IMR-90 (cell line): ENCODE measurements around the gene CYB5R4. TPM values are rescaled to one million over a fixed set of nuclear protein-coding genes. Genes with fewer than 3 reads are reported as not detected.

Experiments used
- ATAC-seq: fragments of 200-7000 bp; cut with Tn5 transposase; 2 replicates; pipeline ENCODE4 v1.9.1; 2020; ENCODE audit warnings: low read depth, mild to moderate bottlenecking, moderate library complexity
- BruUV-seq: library from RNA; stranded (reverse); fragments of 400-500 nt; replicated peaks from 2 replicates; lab custom pipeline; 2021; lab: Mats Ljungman, UMichigan
- CTCF ChIA-PET: fragments of 300-600 bp; formaldehyde crosslinking; extraction: SDS; loops from one replicate; lab custom pipeline; 2021; ENCODE audit warnings: antibody characterized with exemption; lab: Yijun Ruan, JAX
- POLR2A ChIA-PET: fragments of 300-600 bp; sonication (Branson Sonifier 250); formaldehyde crosslinking; loops from one replicate; lab custom pipeline; 2022; ENCODE audit warnings: antibody characterized with exemption; ENCODE audit not compliant: unreplicated experiment; lab: Charles Lee
- DNase-seq: peaks from one replicate; pipeline ENCODE4 v3.0.0; 2013
- H2AFZ ChIP-seq: replicated peaks from 2 replicates; pipeline ENCODE3; 2013; ENCODE audit warnings: low read length, mild to moderate bottlenecking; ENCODE audit not compliant: poor library complexity
- H2AK5ac ChIP-seq: 2 replicates; pipeline ENCODE4 v1.6.1; 2013; ENCODE audit warnings: low read depth, low read length, inconsistent platforms
- H2AK9ac ChIP-seq: replicated peaks from 2 replicates; pipeline ENCODE3; 2013; ENCODE audit warnings: mild to moderate bottlenecking, low read depth, low read length, moderate library complexity; ENCODE audit not compliant: poor library complexity
- H2BK120ac ChIP-seq: 2 replicates; pipeline ENCODE4 v1.6.1; 2013; ENCODE audit warnings: low read depth, low read length, inconsistent platforms
- H2BK15ac ChIP-seq: 3 replicates; pipeline ENCODE4 v1.6.1; 2013; ENCODE audit warnings: low read depth, low read length, inconsistent platforms
- H2BK20ac ChIP-seq: 2 replicates; pipeline ENCODE4 v1.6.1; 2013; ENCODE audit warnings: low read depth, mild to moderate bottlenecking, inconsistent platforms, low read length, moderate library complexity
- H2BK5ac ChIP-seq: 2 replicates; pipeline ENCODE4 v1.6.1; 2013; ENCODE audit warnings: mild to moderate bottlenecking, low read depth, low read length, inconsistent platforms; ENCODE audit not compliant: poor library complexity, severe bottlenecking
- H3K14ac ChIP-seq: replicated peaks from 2 replicates; pipeline ENCODE4 v1.6.1; 2013; ENCODE audit warnings: low read depth, low read length, inconsistent platforms
- H3K18ac ChIP-seq: 2 replicates; pipeline ENCODE4 v1.6.1; 2013; ENCODE audit warnings: low read depth, low read length, control low read depth
- H3K23ac ChIP-seq: 2 replicates; pipeline ENCODE4 v1.6.1; 2013; ENCODE audit warnings: low read depth, low read length, inconsistent platforms
- H3K27ac ChIP-seq: 2 replicates; pipeline ENCODE4 v1.5.1; 2013; ENCODE audit warnings: mild to moderate bottlenecking, control low read depth, low read length; ENCODE audit not compliant: insufficient read depth
- H3K27me3 ChIP-seq: 2 replicates; pipeline ENCODE4 v1.6.1; 2013; ENCODE audit warnings: low read length; ENCODE audit not compliant: control insufficient read depth, insufficient read depth
- H3K36me3 ChIP-seq: 2 replicates; pipeline ENCODE4 v1.6.1; 2013; ENCODE audit warnings: low read length, mixed read lengths; ENCODE audit not compliant: control insufficient read depth, insufficient read depth
- H3K4ac ChIP-seq: 2 replicates; pipeline ENCODE4 v1.6.1; 2013; ENCODE audit warnings: low read depth, low read length, inconsistent platforms
- H3K4me1 ChIP-seq: 2 replicates; pipeline ENCODE4 v1.6.1; 2013; ENCODE audit warnings: low read length, mixed read lengths; ENCODE audit not compliant: control insufficient read depth, insufficient read depth
- H3K4me2 ChIP-seq: 2 replicates; pipeline ENCODE4 v1.6.1; 2013; ENCODE audit warnings: low read depth, mild to moderate bottlenecking, control low read depth, low read length, moderate library complexity
- H3K4me3 ChIP-seq: 2 replicates; pipeline ENCODE4 v1.5.1; 2013; ENCODE audit warnings: low read depth, mild to moderate bottlenecking, control low read depth, low read length, moderate library complexity; ENCODE audit not compliant: insufficient read depth
- H3K56ac ChIP-seq: 2 replicates; pipeline ENCODE4 v1.6.1; 2013; ENCODE audit warnings: low read length, inconsistent platforms; ENCODE audit not compliant: insufficient read depth; ENCODE audit errors: extremely low read depth
- H3K79me1 ChIP-seq, 2 experiments: 2 replicates each; pipeline ENCODE4 v1.6.1; 2013; ENCODE audit warnings: low read length in 2 of 2, inconsistent platforms in 1 of 2, low read depth in 1 of 2
- H3K9ac ChIP-seq: 2 replicates; pipeline ENCODE4 v1.6.1; 2013; ENCODE audit warnings: low read depth, low read length, control low read depth
- H3K9me1 ChIP-seq: 2 replicates; pipeline ENCODE4 v1.6.1; 2013; ENCODE audit warnings: low read length, inconsistent platforms; ENCODE audit not compliant: insufficient read depth
- H3K9me3 ChIP-seq: 2 replicates; pipeline ENCODE4 v1.6.1; 2013; ENCODE audit warnings: low read length; ENCODE audit not compliant: control insufficient read depth, insufficient read depth
- H4K20me1 ChIP-seq: 2 replicates; pipeline ENCODE4 v1.6.1; 2013; ENCODE audit warnings: low read length, inconsistent platforms; ENCODE audit not compliant: insufficient read depth
- H4K5ac ChIP-seq: 2 replicates; pipeline ENCODE4 v1.6.1; 2013; ENCODE audit warnings: mild to moderate bottlenecking, low read depth, low read length, control low read depth
- H4K8ac ChIP-seq, 2 experiments: 2 replicates each; pipeline ENCODE4 v1.6.1; 2013; ENCODE audit warnings: low read depth in 2 of 2, low read length in 2 of 2, control low read depth in 1 of 2, inconsistent platforms in 1 of 2
- H4K91ac ChIP-seq: 2 replicates; pipeline ENCODE4 v1.6.1; 2013; ENCODE audit warnings: low read depth, low read length, inconsistent platforms; ENCODE audit not compliant: insufficient read depth
- BHLHE40 ChIP-seq: fragments of 150-350 bp; IDR thresholded peaks from 2 replicates; pipeline ENCODE4 v1.6.1; 2016; ENCODE audit warnings: mild to moderate bottlenecking, low read depth, low read length
- ELK1 ChIP-seq: fragments of 150-350 bp; IDR thresholded peaks from 2 replicates; pipeline ENCODE4 v1.6.1; 2016; ENCODE audit warnings: low read depth, mild to moderate bottlenecking, low read length, moderate library complexity, borderline replicate concordance
- MAFK ChIP-seq: IDR thresholded peaks from 2 replicates; pipeline ENCODE4 v1.6.1; 2012; ENCODE audit warnings: low read depth, low read length, improper control_type of control experiment
- MAZ ChIP-seq: IDR thresholded peaks from 2 replicates; pipeline ENCODE4 v1.6.1; 2012; ENCODE audit warnings: low read depth, mild to moderate bottlenecking, low read length, improper control_type of control experiment, moderate library complexity, borderline replicate concordance
- MXI1 ChIP-seq: IDR thresholded peaks from 2 replicates; pipeline ENCODE4 v1.6.1; 2012; ENCODE audit warnings: low read depth, mild to moderate bottlenecking, low read length, moderate library complexity, borderline replicate concordance
- NFE2L2 ChIP-seq: fragments of 150-350 bp; IDR thresholded peaks from 2 replicates; pipeline ENCODE4 v1.6.1; 2016; ENCODE audit warnings: low read depth, mild to moderate bottlenecking, low read length
- RFX5 ChIP-seq: IDR thresholded peaks from 2 replicates; pipeline ENCODE4 v1.8.0; 2012; ENCODE audit warnings: low read depth, mild to moderate bottlenecking, low read length, moderate library complexity
- WGBS, 2 experiments: methylation state at CpG; one replicate each; pipeline versions ENCODE4 v1.1.5 to v1.1.7; 2013; ENCODE audit warnings: missing lambda C conversion rate in 2 of 2; ENCODE audit not compliant: insufficient read length in 1 of 2; ENCODE audit errors: extremely low coverage in 2 of 2; 5-methylcytosine and 5-hydroxymethylcytosine counted together
- dilution Hi-C: fragments of 300-500 bp; cut with HindIII; formaldehyde crosslinking; loops from one replicate; pipeline ENCODE4 v1.14.3; 2018; ENCODE audit warnings: low sequenced_read_pairs; ENCODE audit not compliant: unreplicated experiment
- in situ Hi-C: fragments of 300-500 bp; cut with MboI; formaldehyde crosslinking; loops from 3 replicates; pipeline ENCODE4 v1.14.3; 2019; ENCODE audit warnings: low sequenced_read_pairs, inconsistent platforms, mixed read lengths
- intact Hi-C: fragments of 100-400 bp; cut with micrococcal nuclease; formaldehyde crosslinking; loops from 2 replicates; pipeline ENCODE4 v1.10.0; 2022
- polyA plus RNA-seq, 3 experiments: library from polyadenylated mRNA; depleted of rRNA; stranded (reverse); fragments of >200 nt; gene quantifications; 2 replicates each; pipeline ENCODE4 v1.2.3, GENCODE V29; 2012; ENCODE audit warnings: low replicate concordance in 1 of 3
- total RNA-seq: library from RNA; depleted of rRNA; stranded (reverse); fragments of >200 nt; gene quantifications from 2 replicates; pipeline ENCODE4 v1.2.3, GENCODE V29; 2012

Gene CYB5R4
- total and polyA plus RNA-seq, 2 of the 4 experiments (the other 2 are of a cell fraction): 3.2 to 6.1 TPM

- Histone ChIP-seq H2BK5ac (no peak overlapping the region), H4K91ac (no peak overlapping the region), H2AK5ac (no peak overlapping the region), H2AK9ac (no peak overlapping the region), H2BK15ac (no peak overlapping the region), H3K79me1 (no peaks in the 10 kb centered on the region), H3K9me3 (no peaks in the 10 kb centered on the region), H3K9ac (no peak overlapping the region), H2AFZ (no peak overlapping the region), H3K4me3 (no peak overlapping the region), H2BK20ac (no peak overlapping the region), H4K8ac (no peak overlapping the region), H3K4ac (no peak overlapping the region), H3K56ac (no peak overlapping the region), H4K20me1 (no peaks in the 10 kb centered on the region), H3K14ac (no peak overlapping the region), H4K5ac (no peak overlapping the region), H3K18ac (no peak overlapping the region), H3K23ac (no peak overlapping the region), H3K4me2 (no peak overlapping the region), H3K36me3 (no peaks in the 10 kb centered on the region), H2BK120ac (no peak overlapping the region), H3K27ac (no peak overlapping the region), H3K9me1 (no peaks in the 10 kb centered on the region), H3K4me1 (no peaks in the 10 kb centered on the region), H3K27me3 (no peaks in the 10 kb centered on the region)
- no peak for DNase-seq
- BruUV-seq: no TSS peak
- no CpG with 5 or more reads among the region's 3 CpGs for WGBS, 2 experiments
- POLR2A ChIA-PET: no interaction called here
- no peak for TF ChIP-seq NFE2L2
- TF ChIP-seq BHLHE40: no peak
- no peak for TF ChIP-seq MXI1
- no peak for TF ChIP-seq MAFK
- no peak for TF ChIP-seq RFX5
- no peak for TF ChIP-seq ELK1
- no peak for TF ChIP-seq MAZ
- in situ Hi-C loops: no loop called here
- CTCF ChIA-PET: interaction anchor here (0.6 kb wide), 1 partner anchor 12 kb away, joined by 3 read pairs; no protein-coding TSS in a partner anchor
- intact Hi-C loops: no loop called here
- dilution Hi-C loops: no loop called here
- no peak for ATAC-seq
Measured at GRCh38 chr6:83974409-83975050, 115.0 kb downstream of the CYB5R4 start.
